Measurements from ENCODE around the gene CDH4.

Gene CDH4

DNA sequence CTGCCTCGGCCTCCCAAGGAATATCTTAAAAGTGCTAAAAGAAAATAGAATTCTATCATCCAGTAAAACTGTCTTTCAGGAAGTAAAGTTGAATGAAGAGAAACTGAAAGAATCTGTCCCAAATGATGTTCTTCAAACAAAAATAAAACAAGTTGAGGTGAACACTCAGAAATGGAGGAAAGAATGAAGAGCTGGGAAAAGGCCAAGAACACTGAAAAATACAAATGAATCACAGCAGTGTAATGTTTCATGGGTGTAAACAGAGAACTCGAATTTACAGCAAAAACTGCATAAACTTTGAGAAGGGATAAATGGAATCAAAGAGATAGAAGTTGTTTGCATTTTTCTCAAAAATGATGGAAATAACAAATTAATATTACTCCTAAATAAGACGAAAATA, 496.3 kb downstream of the CDH4 start:
- no peak overlapping the region for H4K8ac ChIP-seq (ENCODE audit: low read depth, low read length)

GRCh38 chr20:61749406-61750075, 497.5 kb downstream of the CDH4 start:
- no peak overlapping the region for H3K4ac ChIP-seq (ENCODE audit: low read length)
- H3K4me3 ChIP-seq (ENCODE audit: low read length in 2 of 2): no peak overlapping the region
- no peak overlapping the region for H4K91ac ChIP-seq (ENCODE audit: low read depth, low read length, poor library complexity)
- peaks cover 2 to 10% of the 10 kb centered on the region in 2 donors for H3K9me3 ChIP-seq (replicated peaks in 1 of 2; ENCODE audit: control insufficient read depth in 2 of 2, insufficient read depth in 1 of 2, low read depth in 1 of 2, low read length in 2 of 2)
- no CpG with 5 or more reads among the region's 6 CpGs for WGBS, 2 donors (ENCODE audit: extremely low coverage in 2 of 2, insufficient read length in 2 of 2, insufficient replicate concordance in 1 of 2)
- peaks cover 4 to 8% of the 10 kb centered on the region in 2 donors for H3K4me1 ChIP-seq (ENCODE audit: control insufficient read depth in 2 of 2, insufficient read depth in 1 of 2, low read depth in 1 of 2, low read length in 2 of 2)
- no peak overlapping the region for H2AFZ ChIP-seq (ENCODE audit: low read length)
- no peak overlapping the region for H3K9ac ChIP-seq (ENCODE audit: low read depth, low read length, poor library complexity)
- H3K27me3 ChIP-seq (ENCODE audit: control insufficient read depth in 3 of 3, insufficient read depth in 3 of 3, low read depth in 1 of 3, low read length in 3 of 3): no peaks in the 10 kb centered on the region
- no peak overlapping the region for H3K18ac ChIP-seq (ENCODE audit: low read length)
- H3K36me3 ChIP-seq (replicated peaks in 1 of 2; ENCODE audit: control insufficient read depth in 2 of 2, insufficient read depth in 2 of 2, low read length in 2 of 2): no peaks in the 10 kb centered on the region
- no peak overlapping the region for H3K14ac ChIP-seq (ENCODE audit: low read length)
- no peak overlapping the region for H3K23ac ChIP-seq (ENCODE audit: low read depth, low read length, poor library complexity)
- no peak overlapping the region for H2BK5ac ChIP-seq (ENCODE audit: low read length)
- H3K79me1 ChIP-seq (ENCODE audit: low read depth, low read length): peaks cover 2% of the 10 kb centered on the region
- H2BK12ac ChIP-seq (ENCODE audit: low read length): no peak overlapping the region
- no peak overlapping the region for H2BK15ac ChIP-seq (ENCODE audit: low read length)
- no peak overlapping the region for H3K27ac ChIP-seq (replicated peaks; ENCODE audit: low read length)
- H4K8ac ChIP-seq (ENCODE audit: low read depth, low read length): no peak overlapping the region
- no peak for DNase-seq (ENCODE audit: low spot score)
- no peak overlapping the region for H3K4me2 ChIP-seq (ENCODE audit: insufficient read depth, low read length, poor library complexity, severe bottlenecking)
- no peak overlapping the region for H2BK120ac ChIP-seq (ENCODE audit: low read depth, low read length)
- H2AK5ac ChIP-seq (ENCODE audit: low read depth, low read length): no peak overlapping the region

More for the DNA sequence above, 496.3 kb downstream of the CDH4 start:
- no peaks in the 10 kb centered on the region for H3K79me1 ChIP-seq (ENCODE audit: low read depth, low read length)
- no peak overlapping the region for H3K14ac ChIP-seq (ENCODE audit: low read length)
- H3K36me3 ChIP-seq (replicated peaks in 1 of 2; ENCODE audit: control insufficient read depth in 2 of 2, insufficient read depth in 2 of 2, low read length in 2 of 2): no peaks in the 10 kb centered on the region
- no peak overlapping the region for H2AK5ac ChIP-seq (ENCODE audit: low read depth, low read length)
- no peak overlapping the region for H3K18ac ChIP-seq (ENCODE audit: low read length)
- no peak overlapping the region for H2BK12ac ChIP-seq (ENCODE audit: low read length)
- no peak for DNase-seq (ENCODE audit: low spot score)
- H3K4me1 ChIP-seq (ENCODE audit: control insufficient read depth in 2 of 2, insufficient read depth in 1 of 2, low read depth in 1 of 2, low read length in 2 of 2): peaks cover 1 to 6% of the 10 kb centered on the region in 2 donors
- no peak overlapping the region for H2BK15ac ChIP-seq (ENCODE audit: low read length)
- H3K4ac ChIP-seq (ENCODE audit: low read length): no peak overlapping the region
- no peak overlapping the region for H3K23ac ChIP-seq (ENCODE audit: low read depth, low read length, poor library complexity)
- peaks cover 2 to 10% of the 10 kb centered on the region in 2 donors for H3K9me3 ChIP-seq (replicated peaks in 1 of 2; ENCODE audit: control insufficient read depth in 2 of 2, insufficient read depth in 1 of 2, low read depth in 1 of 2, low read length in 2 of 2)
- no peak overlapping the region for H3K4me3 ChIP-seq (ENCODE audit: low read length in 2 of 2)
- no peaks in the 10 kb centered on the region for H3K27me3 ChIP-seq (ENCODE audit: control insufficient read depth in 3 of 3, insufficient read depth in 3 of 3, low read depth in 1 of 3, low read length in 3 of 3)
- no peak overlapping the region for H2BK120ac ChIP-seq (ENCODE audit: low read depth, low read length)
- no peak overlapping the region for H3K27ac ChIP-seq (replicated peaks; ENCODE audit: low read length)
- no peak overlapping the region for H4K91ac ChIP-seq (ENCODE audit: low read depth, low read length, poor library complexity)
- H2BK5ac ChIP-seq (ENCODE audit: low read length): no peak overlapping the region
- H3K4me2 ChIP-seq (ENCODE audit: insufficient read depth, low read length, poor library complexity, severe bottlenecking): no peak overlapping the region
- WGBS, 2 donors (ENCODE audit: extremely low coverage in 2 of 2, insufficient read length in 2 of 2, insufficient replicate concordance in 1 of 2): no CpG with 5 or more reads among the region's 3 CpGs
- H2AFZ ChIP-seq (ENCODE audit: low read length): no peak overlapping the region
- H3K9ac ChIP-seq (ENCODE audit: low read depth, low read length, poor library complexity): no peak overlapping the region

GRCh38 chr20:61750093-61750492, 498.0 kb downstream of the CDH4 start:
- Histone ChIP-seq H3K23ac (ENCODE audit: low read depth, low read length, poor library complexity) (no peak overlapping the region), H2BK5ac (ENCODE audit: low read length) (no peak overlapping the region), H3K4me3 (ENCODE audit: low read length in 2 of 2) (no peak overlapping the region), H3K27ac (replicated peaks; ENCODE audit: low read length) (no peak overlapping the region), H3K79me1 (ENCODE audit: low read depth, low read length) (peaks cover 4% of the 10 kb centered on the region), H2BK15ac (ENCODE audit: low read length) (no peak overlapping the region), H3K36me3 (replicated peaks in 1 of 2; ENCODE audit: control insufficient read depth in 2 of 2, insufficient read depth in 2 of 2, low read length in 2 of 2) (no peaks in the 10 kb centered on the region), H4K8ac (ENCODE audit: low read depth, low read length) (no peak overlapping the region), H3K4me2 (ENCODE audit: insufficient read depth, low read length, poor library complexity, severe bottlenecking) (no peak overlapping the region), H3K9ac (ENCODE audit: low read depth, low read length, poor library complexity) (no peak overlapping the region), H2BK12ac (ENCODE audit: low read length) (no peak overlapping the region), H3K4ac (ENCODE audit: low read length) (no peak overlapping the region), H3K4me1 (ENCODE audit: control insufficient read depth in 2 of 2, insufficient read depth in 1 of 2, low read depth in 1 of 2, low read length in 2 of 2) (peaks cover 4 to 8% of the 10 kb centered on the region in 2 donors), H3K27me3 (ENCODE audit: control insufficient read depth in 3 of 3, insufficient read depth in 3 of 3, low read depth in 1 of 3, low read length in 3 of 3) (no peaks in the 10 kb centered on the region), H3K9me3 (replicated peaks in 1 of 2; ENCODE audit: control insufficient read depth in 2 of 2, insufficient read depth in 1 of 2, low read depth in 1 of 2, low read length in 2 of 2) (peaks cover 2 to 10% of the 10 kb centered on the region in 2 donors), H3K18ac (ENCODE audit: low read length) (no peak overlapping the region), H2AK5ac (ENCODE audit: low read depth, low read length) (no peak overlapping the region), H2BK120ac (ENCODE audit: low read depth, low read length) (no peak overlapping the region), H2AFZ (ENCODE audit: low read length) (no peak overlapping the region), H3K14ac (ENCODE audit: low read length) (no peak overlapping the region), H4K91ac (ENCODE audit: low read depth, low read length, poor library complexity) (no peak overlapping the region)
- no peak for DNase-seq (ENCODE audit: low spot score)
- no CpG with 5 or more reads among the region's 1 CpG for WGBS, 2 donors (ENCODE audit: extremely low coverage in 2 of 2, insufficient read length in 2 of 2, insufficient replicate concordance in 1 of 2)

DNA sequence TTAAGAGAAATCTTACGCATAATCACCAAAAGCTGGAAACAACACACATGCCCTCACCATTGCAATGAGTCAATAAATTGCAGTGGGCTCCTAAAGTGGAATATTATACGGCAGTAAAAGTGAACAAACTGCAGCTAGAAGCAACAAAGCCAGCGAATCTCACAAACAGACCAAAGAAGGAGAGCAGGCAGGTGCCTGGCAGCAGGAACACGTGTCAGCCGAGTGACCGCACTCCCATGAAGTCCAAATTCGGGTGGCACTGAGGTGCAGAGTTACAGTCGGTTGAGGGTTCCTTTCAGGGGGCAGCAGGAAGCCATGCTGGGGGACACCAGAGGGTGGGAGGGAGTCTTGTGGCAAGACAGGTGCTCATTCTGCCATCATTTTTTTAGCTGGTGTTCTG, 500.5 kb downstream of the CDH4 start:
- Histone ChIP-seq H2BK12ac (ENCODE audit: low read length) (no peak overlapping the region), H3K4me3 (ENCODE audit: low read length in 2 of 2) (no peak overlapping the region), H3K18ac (ENCODE audit: low read length) (no peak overlapping the region), H3K36me3 (replicated peaks in 1 of 2; ENCODE audit: control insufficient read depth in 2 of 2, insufficient read depth in 2 of 2, low read length in 2 of 2) (peaks cover 0 to 1% of the 10 kb centered on the region in 2 donors), H2AK5ac (ENCODE audit: low read depth, low read length) (no peak overlapping the region), H4K8ac (ENCODE audit: low read depth, low read length) (no peak overlapping the region), H3K4me1 (ENCODE audit: control insufficient read depth in 2 of 2, insufficient read depth in 1 of 2, low read depth in 1 of 2, low read length in 2 of 2) (peaks cover 4 to 8% of the 10 kb centered on the region in 2 donors), H3K14ac (ENCODE audit: low read length) (no peak overlapping the region), H3K27ac (replicated peaks; ENCODE audit: low read length) (no peak overlapping the region), H2BK120ac (ENCODE audit: low read depth, low read length) (no peak overlapping the region), H3K27me3 (ENCODE audit: control insufficient read depth in 3 of 3, insufficient read depth in 3 of 3, low read depth in 1 of 3, low read length in 3 of 3) (peaks cover 0 to 3% (median 0%) of the 10 kb centered on the region in 3 experiments), H2BK5ac (ENCODE audit: low read length) (no peak overlapping the region), H3K4ac (ENCODE audit: low read length) (peak overlapping the region; percentile 71), H4K91ac (ENCODE audit: low read depth, low read length, poor library complexity) (no peak overlapping the region), H3K9ac (ENCODE audit: low read depth, low read length, poor library complexity) (no peak overlapping the region), H3K23ac (ENCODE audit: low read depth, low read length, poor library complexity) (no peak overlapping the region), H2BK15ac (ENCODE audit: low read length) (no peak overlapping the region), H3K79me1 (ENCODE audit: low read depth, low read length) (peaks cover 4% of the 10 kb centered on the region), H3K9me3 (replicated peaks in 1 of 2; ENCODE audit: control insufficient read depth in 2 of 2, insufficient read depth in 1 of 2, low read depth in 1 of 2, low read length in 2 of 2) (peaks cover 4 to 10% of the 10 kb centered on the region in 2 donors), H2AFZ (ENCODE audit: low read length) (no peak overlapping the region), H3K4me2 (ENCODE audit: insufficient read depth, low read length, poor library complexity, severe bottlenecking) (no peak overlapping the region)
- no peak for DNase-seq (ENCODE audit: low spot score)
- no CpG with 5 or more reads among the region's 8 CpGs for WGBS, 2 donors (ENCODE audit: extremely low coverage in 2 of 2, insufficient read length in 2 of 2, insufficient replicate concordance in 1 of 2)
